Mucosa of rectum (tissue), 2 donors: ENCODE results near the gene KCNIP3.

Experiments
- H3K27ac ChIP-seq, 2 donors: one replicate each; pipeline ENCODE4 v1.7.0; 2013; ENCODE audit warnings: inconsistent platforms in 2 of 2, low read depth in 2 of 2, low read length in 2 of 2
- H3K27me3 ChIP-seq, 2 donors: one replicate each; pipeline ENCODE4 v1.7.0; 2013; ENCODE audit warnings: low read length in 2 of 2; ENCODE audit not compliant: control insufficient read depth in 2 of 2, insufficient read depth in 2 of 2
- H3K36me3 ChIP-seq, 2 donors: one replicate each; pipeline ENCODE4 v1.7.0; 2013; ENCODE audit warnings: low read length in 2 of 2; ENCODE audit not compliant: control insufficient read depth in 2 of 2, insufficient read depth in 2 of 2
- H3K4me1 ChIP-seq, 2 donors: one replicate each; pipeline ENCODE4 v1.7.0; 2013; ENCODE audit warnings: low read length in 2 of 2, mild to moderate bottlenecking in 1 of 2; ENCODE audit not compliant: control insufficient read depth in 2 of 2, insufficient read depth in 2 of 2
- H3K4me3 ChIP-seq, 2 donors: one replicate each; pipeline ENCODE4 v1.7.0; 2013; ENCODE audit warnings: low read length in 2 of 2
- H3K9ac ChIP-seq, 2 donors: one replicate each; pipeline ENCODE4 v1.7.0; 2013; ENCODE audit warnings: low read length in 2 of 2, low read depth in 1 of 2, mild to moderate bottlenecking in 1 of 2
- H3K9me3 ChIP-seq, 2 donors: one replicate each; pipeline ENCODE4 v1.7.0; 2013; ENCODE audit warnings: low read length in 2 of 2; ENCODE audit not compliant: control insufficient read depth in 2 of 2
- donor health status: healthy.
- donor health status: Normal muscosa, but diverticular disease.

KCNIP3 gene

DNA sequence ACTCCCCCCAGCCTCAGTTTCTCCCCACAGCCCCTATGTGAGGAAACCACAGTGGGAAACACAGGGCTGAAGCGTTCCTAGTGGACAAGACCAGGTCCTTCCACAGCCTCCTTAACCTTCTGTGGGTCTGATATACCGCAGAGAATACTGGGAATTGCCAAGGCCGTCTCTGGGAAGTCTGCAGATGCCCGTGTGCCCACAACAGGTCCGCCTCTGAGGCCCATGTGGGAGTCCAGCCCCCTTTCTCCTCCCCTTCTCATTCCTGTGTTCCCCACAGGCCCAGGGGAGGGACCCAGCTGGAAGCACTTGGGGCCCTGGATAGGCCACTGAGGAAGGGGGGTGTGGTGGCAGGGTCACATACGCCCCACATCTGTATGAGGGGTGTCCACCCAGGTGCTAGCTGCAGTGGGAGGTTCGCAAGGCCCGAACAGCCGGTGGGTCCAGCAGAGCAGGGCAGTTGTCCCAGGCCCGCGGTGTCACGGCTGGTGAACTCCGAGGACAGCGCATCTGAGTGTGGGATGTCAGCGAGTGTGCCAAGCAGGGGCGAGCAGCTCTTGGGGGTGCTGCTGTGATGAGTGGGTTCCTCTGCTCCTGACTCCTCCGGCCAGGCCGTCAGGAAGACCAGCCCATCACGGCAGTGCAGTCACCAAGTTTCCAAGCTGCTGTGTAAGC lies 2.4 kb upstream of the KCNIP3 start:
- peaks cover 0 to 6% of the 10 kb centered on the region in 2 donors for H3K36me3 ChIP-seq
- H3K27me3 ChIP-seq: no peaks in the 10 kb centered on the region
- H3K9me3 ChIP-seq: peaks cover 0 to 3% of the 10 kb centered on the region in 2 donors
- no peak overlapping the region for H3K9ac ChIP-seq
- no peak overlapping the region for H3K4me3 ChIP-seq
- H3K27ac ChIP-seq: no peak overlapping the region
- H3K4me1 ChIP-seq: peaks cover 0 to 2% of the 10 kb centered on the region in 2 donors

DNA sequence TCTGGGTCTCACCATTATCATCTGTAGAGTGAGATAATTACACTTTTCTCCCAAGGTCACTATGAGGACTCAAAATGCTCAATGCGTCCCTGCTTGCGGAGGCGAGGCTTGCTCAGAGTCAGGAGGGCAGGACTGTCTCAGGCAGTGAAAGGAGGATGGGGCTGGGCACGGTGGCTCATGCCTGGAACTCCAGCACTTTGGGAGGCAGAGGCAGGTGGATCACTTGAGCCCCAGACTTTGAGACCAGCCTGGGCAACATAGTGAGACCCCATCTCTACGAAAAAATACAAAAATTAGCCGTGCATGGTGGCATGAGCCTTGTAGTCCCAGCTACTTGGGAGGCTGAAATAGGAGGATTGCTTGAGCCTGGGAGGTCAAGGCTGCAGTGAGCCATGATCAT lies 1.8 kb upstream of the KCNIP3 start:
- peaks cover 0 to 3% of the 10 kb centered on the region in 2 donors for H3K9me3 ChIP-seq
- peaks cover 0 to 2% of the 10 kb centered on the region in 2 donors for H3K4me1 ChIP-seq
- H3K9ac ChIP-seq: no peak overlapping the region
- H3K27ac ChIP-seq: no peak overlapping the region
- no peak overlapping the region for H3K4me3 ChIP-seq
- H3K36me3 ChIP-seq: peaks cover 0 to 2% of the 10 kb centered on the region in 2 donors
- no peaks in the 10 kb centered on the region for H3K27me3 ChIP-seq

DNA sequence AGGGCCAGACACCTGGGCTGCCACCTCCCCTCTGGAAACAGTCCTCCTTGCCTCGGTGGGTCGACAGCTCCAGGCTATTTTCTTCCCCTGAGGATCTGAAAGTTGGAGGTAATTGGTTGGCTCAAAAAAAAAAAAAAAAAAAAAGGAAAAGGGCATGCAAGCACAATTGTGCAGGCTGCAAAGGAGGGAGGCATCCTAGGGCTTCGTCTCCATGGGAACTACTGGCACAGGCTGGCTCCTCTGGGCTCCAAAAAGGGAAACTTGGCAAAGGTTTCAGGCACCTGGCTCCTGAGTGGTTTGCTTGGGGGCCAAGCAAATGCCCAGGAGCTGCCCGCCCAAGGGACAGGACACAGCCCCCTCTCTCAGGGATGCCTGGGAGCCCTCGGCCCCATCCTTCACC lies 1.1 kb upstream of the KCNIP3 start:
- Histone ChIP-seq H3K9me3 (no peaks in the 10 kb centered on the region), H3K4me3 (no peak overlapping the region), H3K4me1 (peaks cover 0 to 4% of the 10 kb centered on the region in 2 donors), H3K27ac (no peak overlapping the region), H3K9ac (no peak overlapping the region), H3K36me3 (no peaks in the 10 kb centered on the region), H3K27me3 (no peaks in the 10 kb centered on the region)

DNA sequence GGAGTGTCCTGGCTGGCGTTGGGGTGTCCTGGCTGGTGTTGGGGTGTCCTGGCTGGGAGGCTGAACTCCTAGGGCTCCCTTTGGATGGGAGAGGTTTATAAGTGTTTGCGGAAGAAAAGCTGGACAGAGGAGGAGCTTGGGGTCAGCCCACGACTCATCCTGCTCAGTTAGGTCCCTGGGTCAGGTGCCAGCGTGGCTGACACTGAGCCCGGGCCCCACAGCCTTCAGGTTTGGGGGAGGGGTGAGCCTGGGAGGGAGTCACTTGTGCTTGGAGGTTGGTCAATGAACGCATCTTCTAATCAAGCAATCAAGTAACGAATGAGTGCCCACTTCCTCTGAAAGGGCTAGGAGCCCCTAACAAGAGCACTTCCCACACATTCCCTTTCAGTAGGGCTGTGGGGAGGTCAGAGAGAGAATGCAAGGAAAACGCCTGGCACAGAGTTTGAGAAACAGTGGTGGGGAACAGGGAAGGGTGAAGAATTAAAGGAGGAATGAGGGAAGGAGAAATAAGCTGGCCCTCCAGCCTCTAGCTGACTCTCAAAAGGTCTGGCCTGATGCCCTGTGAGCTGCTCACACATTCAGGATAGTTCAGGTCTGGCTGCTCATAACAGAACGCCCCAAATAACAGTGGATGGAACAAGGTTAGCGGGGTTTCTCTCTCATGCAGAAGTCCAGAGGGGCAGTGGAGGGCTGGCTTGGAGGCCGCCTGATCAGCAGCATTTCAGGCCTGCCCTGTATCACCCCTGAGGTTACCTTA lies 670 bp downstream of the KCNIP3 start:
- no peak overlapping the region for H3K4me3 ChIP-seq
- H3K4me1 ChIP-seq: peaks cover 0 to 4% of the 10 kb centered on the region in 2 donors
- no peak overlapping the region for H3K9ac ChIP-seq
- no peaks in the 10 kb centered on the region for H3K9me3 ChIP-seq
- no peak overlapping the region for H3K27ac ChIP-seq
- no peaks in the 10 kb centered on the region for H3K36me3 ChIP-seq
- no peaks in the 10 kb centered on the region for H3K27me3 ChIP-seq

DNA sequence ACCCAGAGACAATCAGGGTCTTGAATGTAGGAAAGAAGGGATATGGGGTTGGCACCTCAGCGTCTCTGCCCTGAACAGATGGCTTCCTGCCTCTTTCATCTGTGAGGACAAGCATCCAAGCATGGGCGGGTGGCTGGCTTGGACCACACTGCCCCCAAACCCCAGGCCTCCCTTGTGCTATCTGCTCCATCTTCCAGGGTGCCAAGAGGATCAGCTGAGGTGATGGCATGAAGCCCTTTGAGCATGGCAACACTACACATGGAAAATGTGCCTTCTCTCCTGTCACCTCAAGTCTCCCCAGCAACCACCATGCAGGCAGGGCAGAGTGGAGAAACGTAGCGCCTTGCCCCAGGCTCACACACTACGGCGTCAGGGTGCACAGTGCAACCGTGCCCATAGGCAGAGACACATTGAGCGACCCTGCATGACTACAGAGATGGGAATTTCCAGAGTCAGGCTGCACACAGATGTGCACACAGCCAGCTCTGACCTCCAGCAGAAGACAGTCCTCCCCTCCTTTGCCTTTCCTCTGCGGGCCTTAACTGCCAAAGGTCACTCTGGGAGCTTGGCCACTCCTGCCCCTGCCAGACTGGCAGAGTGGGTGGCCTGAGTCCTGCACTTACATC lies 1.5 kb downstream of the KCNIP3 start:
- Histone ChIP-seq H3K9ac (no peak overlapping the region), H3K27ac (no peak overlapping the region), H3K4me1 (peaks cover 0 to 4% of the 10 kb centered on the region in 2 donors), H3K4me3 (no peak overlapping the region), H3K36me3 (no peaks in the 10 kb centered on the region), H3K27me3 (no peaks in the 10 kb centered on the region), H3K9me3 (no peaks in the 10 kb centered on the region)

DNA sequence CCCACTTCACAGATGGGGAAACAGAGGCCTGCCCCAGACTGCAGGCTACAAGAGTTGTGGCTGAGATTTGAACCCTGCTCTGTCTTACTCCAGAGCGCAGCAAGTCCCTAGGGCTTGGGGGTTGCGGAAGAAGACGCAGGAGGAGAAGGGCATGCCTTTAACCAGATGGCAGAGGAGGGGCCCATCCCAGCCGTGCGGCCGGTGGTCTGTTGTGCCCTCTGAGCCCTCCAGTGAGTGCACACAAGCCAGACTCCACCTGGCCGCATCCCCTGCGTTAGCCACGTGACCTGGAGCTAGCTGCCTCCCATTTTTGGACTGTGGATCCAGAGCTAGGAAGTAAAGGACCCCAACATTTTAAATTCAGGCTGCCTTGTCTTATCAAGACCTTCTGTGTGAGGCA lies 2.8 kb downstream of the KCNIP3 start:
- no peak overlapping the region for H3K4me3 ChIP-seq
- no peak overlapping the region for H3K9ac ChIP-seq
- H3K27ac ChIP-seq: no peak overlapping the region
- no peaks in the 10 kb centered on the region for H3K27me3 ChIP-seq
- no peaks in the 10 kb centered on the region for H3K36me3 ChIP-seq
- H3K4me1 ChIP-seq: peaks cover under 1 to 4% of the 10 kb centered on the region in 2 donors
- no peaks in the 10 kb centered on the region for H3K9me3 ChIP-seq

DNA sequence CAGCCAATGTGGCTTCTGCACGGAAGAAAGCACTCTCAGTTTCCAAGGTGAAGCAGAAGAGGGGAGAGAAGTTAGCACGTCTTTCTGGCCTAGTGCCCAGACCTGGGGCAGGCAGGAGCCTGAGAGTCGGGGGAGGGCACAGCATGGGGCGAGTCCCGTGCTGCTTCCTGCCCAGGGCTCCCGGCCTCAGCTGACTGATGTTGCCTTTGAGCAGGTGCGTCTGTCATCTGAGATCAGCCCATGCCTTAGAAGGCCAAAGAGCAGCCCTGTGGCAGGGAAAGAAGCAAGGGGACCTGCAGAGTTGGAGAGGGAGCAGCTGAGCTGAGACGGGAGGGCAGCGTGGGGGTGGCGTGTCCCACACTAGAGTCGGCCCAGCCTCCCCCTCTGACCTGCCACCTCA lies 3.3 kb downstream of the KCNIP3 start:
- Histone ChIP-seq H3K9me3 (no peaks in the 10 kb centered on the region), H3K4me1 (peaks cover 4 to 6% of the 10 kb centered on the region in 2 donors), H3K36me3 (no peaks in the 10 kb centered on the region), H3K27ac (no peak overlapping the region), H3K4me3 (no peak overlapping the region), H3K9ac (no peak overlapping the region), H3K27me3 (no peaks in the 10 kb centered on the region)

DNA sequence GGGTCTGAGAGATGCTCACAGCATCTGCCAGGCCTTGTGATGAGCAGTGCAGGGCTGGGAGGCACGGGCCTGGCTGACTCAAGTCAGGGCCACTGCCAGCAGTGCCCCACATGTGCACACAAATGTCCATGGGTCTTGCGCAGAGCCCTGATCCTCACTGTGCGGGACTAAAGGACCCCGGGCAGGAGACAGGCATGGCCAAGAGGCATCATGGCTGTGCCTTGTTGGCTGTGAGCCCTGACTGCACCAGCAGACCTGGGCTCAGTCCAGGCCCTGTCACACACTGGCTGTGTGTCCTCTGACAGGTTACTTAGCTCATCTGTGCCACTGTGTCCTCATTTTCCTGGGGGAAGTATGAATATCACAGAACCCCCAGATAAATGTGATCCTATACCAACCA lies 4.0 kb downstream of the KCNIP3 start:
- Histone ChIP-seq H3K4me1 (peaks cover 4 to 6% of the 10 kb centered on the region in 2 donors), H3K9me3 (no peaks in the 10 kb centered on the region), H3K36me3 (no peaks in the 10 kb centered on the region), H3K27ac (no peak overlapping the region), H3K4me3 (no peak overlapping the region), H3K9ac (no peak overlapping the region), H3K27me3 (no peaks in the 10 kb centered on the region)

DNA sequence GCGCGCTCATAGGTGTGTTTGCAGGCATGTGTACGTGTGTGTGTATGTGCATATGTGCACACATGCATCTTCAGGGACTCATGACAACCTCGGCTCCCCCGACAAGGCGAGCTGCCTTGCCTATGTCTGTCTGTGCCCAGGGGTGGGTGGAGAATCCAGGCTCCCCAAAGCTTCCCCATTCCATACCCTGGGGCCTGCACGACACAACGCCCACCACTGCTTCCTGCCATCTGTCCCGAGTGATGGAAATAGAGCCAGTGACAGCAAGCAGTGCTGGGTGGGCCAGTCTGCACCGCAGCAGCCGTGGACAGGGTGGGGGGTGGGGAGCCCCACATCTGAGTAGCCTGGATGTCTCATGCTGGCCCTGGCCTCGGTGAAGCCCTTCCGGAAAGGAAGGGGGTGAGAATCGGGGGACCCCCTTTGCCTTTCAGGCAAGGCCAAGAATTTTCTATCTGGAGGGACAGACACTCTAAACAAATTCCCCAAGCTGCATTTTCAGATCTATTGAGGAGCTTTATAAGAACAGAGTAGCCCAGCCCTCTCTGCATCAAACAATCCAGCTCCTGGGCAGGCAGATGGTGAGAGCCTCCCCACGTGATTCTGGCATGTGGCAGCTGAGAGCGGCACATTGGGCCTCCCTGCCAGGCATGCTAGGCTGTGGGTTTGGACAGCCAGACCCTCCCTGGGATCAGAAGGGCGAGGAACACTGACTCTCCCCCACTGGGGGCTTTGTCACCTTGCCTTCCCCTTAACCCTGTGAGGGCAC lies 4.9 kb downstream of the KCNIP3 start:
- Histone ChIP-seq H3K27ac (no peak overlapping the region), H3K4me1 (peaks cover 4 to 6% of the 10 kb centered on the region in 2 donors), H3K9me3 (no peaks in the 10 kb centered on the region), H3K36me3 (no peaks in the 10 kb centered on the region), H3K9ac (no peak overlapping the region), H3K27me3 (no peaks in the 10 kb centered on the region), H3K4me3 (no peak overlapping the region)
